H4 (cell line): ENCODE data around the gene ACTN2. TPM values are rescaled to one million over a fixed set of nuclear protein-coding genes. Genes with fewer than 3 reads are reported as not detected.

Source experiments
- DNase-seq: peaks from one replicate; pipeline ENCODE4 v3.0.0-alpha.2; 2015; ENCODE audit warnings: low spot score
- total RNA-seq: library from RNA; depleted of rRNA; stranded (reverse); fragments of >200 nt; shearing (Covaris generic); gene quantifications from 2 replicates; pipeline ENCODE4 v1.2.3, GENCODE V29; 2014

The ACTN2 gene
- total RNA-seq, 1 experiment from 2014 or later: 1.4 TPM

- DNase-seq: no peak
These were observed 56.3 kb downstream of the ACTN2 start for GRCh38 chr1:236742421-236743160.

- no peak for DNase-seq
These were observed 58.2 kb downstream of the ACTN2 start for GRCh38 chr1:236744533-236744932.

GRCh38 chr1:236746785-236747184 is 60.5 kb downstream of the ACTN2 start:
- no peak for DNase-seq

- no peak for DNase-seq
These were observed 61.1 kb downstream of the ACTN2 start for GRCh38 chr1:236747311-236747985.

GRCh38 chr1:236748268-236748870 is 62.1 kb downstream of the ACTN2 start:
- DNase-seq: no peak

- no peak for DNase-seq
These were observed 64.6 kb downstream of the ACTN2 start for GRCh38 chr1:236750928-236751327.

GRCh38 chr1:236751385-236751784 is 65.1 kb downstream of the ACTN2 start:
- DNase-seq: no peak

GRCh38 chr1:236751935-236752334 is 65.6 kb downstream of the ACTN2 start:
- DNase-seq: no peak

GRCh38 chr1:236753516-236753915 is 67.2 kb downstream of the ACTN2 start:
- DNase-seq: peak; percentile 42

- DNase-seq: no peak
These were observed 67.7 kb downstream of the ACTN2 start for GRCh38 chr1:236753964-236754363.

- no peak for DNase-seq
These were observed 68.4 kb downstream of the ACTN2 start for GRCh38 chr1:236754525-236755210.

GRCh38 chr1:236757640-236758039 is 71.3 kb downstream of the ACTN2 start:
- DNase-seq: no peak

- peak; percentile 21 for DNase-seq
These were observed 73.1 kb downstream of the ACTN2 start for GRCh38 chr1:236759252-236759859.

GRCh38 chr1:236760480-236760879 is 74.2 kb downstream of the ACTN2 start:
- no peak for DNase-seq

- no peak for DNase-seq
These were observed 74.7 kb downstream of the ACTN2 start for GRCh38 chr1:236760986-236761385.

- DNase-seq: no peak
These were observed 75.3 kb downstream of the ACTN2 start for GRCh38 chr1:236761397-236762132.

GRCh38 chr1:236762410-236762809 is 76.1 kb downstream of the ACTN2 start:
- DNase-seq: no peak

- DNase-seq: no peak
These were observed 79.5 kb downstream of the ACTN2 start for GRCh38 chr1:236765831-236766230.

GRCh38 chr1:236766506-236766905 is 80.2 kb downstream of the ACTN2 start:
- no peak for DNase-seq

- no peak for DNase-seq
These were observed 81.0 kb downstream of the ACTN2 start for GRCh38 chr1:236767276-236767675.

GRCh38 chr1:236768601-236769000 is 82.3 kb downstream of the ACTN2 start:
- DNase-seq: no peak
